ENCODE data around the gene RTL9.
"Not testable (repeated sequence)": the region's sequence is repeated elsewhere in the genome, so short reads cannot be mapped to it uniquely, and the experiment has no call there.

Gene RTL9

DNA sequence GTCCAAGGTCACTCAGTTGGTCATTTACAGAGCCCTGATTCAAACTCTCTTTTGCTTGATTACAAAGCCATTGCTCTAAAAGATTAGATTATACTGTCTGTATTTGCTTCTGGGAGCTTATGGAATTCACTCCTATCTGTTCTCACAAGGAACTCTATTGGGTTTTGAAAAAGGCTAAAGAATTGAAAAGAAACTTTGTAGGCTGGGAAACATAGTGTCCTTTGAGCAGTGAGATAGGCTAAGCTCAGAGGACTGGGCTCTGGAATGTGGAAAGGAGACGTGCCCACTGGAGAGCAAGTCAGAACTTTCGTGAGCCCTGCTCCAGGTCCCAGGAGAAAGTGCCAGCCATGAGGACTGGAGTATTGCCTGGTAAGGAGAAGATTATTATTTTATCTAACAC lies at the start of gene RTL9:
RTL9 (plus strand) TSS at position 301 of the 400 bp plus-strand sequence. CDS start 91,770 bp downstream, outside the sequence.
- DNase-seq, result no peak

DNA sequence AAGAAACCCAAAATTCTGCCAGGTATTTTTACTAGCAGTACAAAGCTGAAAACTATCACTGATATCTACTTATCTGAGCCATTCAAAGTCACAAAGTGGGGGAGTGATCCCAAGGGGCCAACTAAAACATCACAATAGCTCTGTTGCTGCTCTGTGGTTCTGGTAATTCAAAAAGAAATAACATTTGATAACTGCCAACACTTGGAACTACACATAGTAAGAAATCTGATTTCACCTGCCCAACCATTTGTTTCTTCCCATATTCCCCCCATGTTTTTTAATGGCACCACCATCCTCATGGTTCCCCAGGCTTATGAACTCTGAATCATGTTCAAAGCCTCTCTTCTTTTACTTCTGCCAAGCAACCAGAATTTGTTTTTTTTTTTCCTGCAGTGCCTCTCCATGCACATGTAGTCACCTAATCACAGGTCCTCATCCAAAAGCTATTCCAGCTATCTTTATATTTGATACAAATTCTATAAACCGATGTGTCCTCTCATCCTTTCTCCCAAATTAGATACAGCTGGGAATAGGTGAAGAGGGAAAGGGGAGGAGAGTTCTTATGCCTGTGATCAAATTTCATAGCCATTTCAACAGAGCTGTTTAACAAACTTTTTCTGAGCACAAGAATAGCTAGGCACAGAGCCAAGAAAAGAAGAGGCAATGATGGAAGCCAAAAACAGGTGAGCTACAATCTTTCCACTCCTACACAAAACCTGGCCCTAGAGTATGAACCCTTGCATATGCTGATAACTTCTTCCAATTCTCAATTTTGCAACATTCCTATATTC lies 48.5 kb upstream of the RTL9 start:
- no peak for DNase-seq

DNA sequence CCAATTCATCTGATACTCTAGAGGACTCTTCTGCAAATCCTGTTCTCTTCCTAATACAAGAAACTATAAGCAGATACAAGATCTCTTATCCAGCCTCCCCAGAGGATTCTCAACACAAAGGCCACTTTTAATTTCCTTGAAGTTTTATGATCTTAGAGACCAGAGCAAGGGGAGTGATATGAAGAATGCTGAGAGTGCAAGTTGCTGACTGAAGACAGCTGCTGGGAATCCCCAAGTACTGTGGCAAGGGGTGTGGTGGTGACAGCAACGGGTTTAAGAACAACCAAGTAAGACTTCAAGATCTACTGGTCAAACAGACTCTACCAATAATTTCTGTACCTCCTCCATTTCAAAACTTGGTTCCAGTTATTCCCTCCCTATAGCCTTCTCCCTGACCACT lies 47.8 kb upstream of the RTL9 start:
- DNase-seq, result no peak

DNA sequence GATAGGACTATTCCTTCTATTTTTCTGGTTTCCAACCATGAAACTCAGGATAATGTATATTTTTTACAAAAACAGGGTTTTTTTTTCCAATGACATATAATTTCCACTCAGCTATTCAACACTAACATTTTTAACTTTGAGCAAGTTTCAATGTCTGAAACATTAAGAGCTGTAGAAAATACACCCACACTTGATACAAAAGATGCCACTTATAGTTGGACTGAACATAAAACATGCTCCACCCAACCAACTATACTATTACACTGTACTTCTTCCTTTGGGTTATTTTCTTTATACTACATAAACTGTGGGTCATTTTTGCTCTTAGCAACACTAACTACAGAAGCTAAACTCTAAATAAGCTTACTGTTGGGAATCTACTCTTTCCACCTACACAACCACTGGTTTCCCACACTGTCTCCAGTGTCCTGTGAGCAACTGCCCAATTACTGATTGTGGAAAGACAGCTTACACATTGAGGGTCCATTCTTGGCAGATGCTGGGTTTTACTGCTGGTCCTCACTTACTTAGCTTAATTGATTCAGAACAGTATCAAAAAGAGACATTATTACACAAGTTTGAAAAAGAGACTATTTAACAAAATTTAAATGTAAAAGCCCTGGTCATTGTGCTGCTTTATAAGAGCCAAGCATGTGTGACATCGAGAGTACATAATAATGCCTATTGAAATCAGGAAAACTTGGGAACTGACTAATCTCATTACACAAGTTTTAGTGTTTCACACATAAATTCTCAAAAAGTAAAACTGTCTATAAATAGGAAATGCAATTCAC lies 47.0 kb upstream of the RTL9 start:
- no peak for DNase-seq

DNA sequence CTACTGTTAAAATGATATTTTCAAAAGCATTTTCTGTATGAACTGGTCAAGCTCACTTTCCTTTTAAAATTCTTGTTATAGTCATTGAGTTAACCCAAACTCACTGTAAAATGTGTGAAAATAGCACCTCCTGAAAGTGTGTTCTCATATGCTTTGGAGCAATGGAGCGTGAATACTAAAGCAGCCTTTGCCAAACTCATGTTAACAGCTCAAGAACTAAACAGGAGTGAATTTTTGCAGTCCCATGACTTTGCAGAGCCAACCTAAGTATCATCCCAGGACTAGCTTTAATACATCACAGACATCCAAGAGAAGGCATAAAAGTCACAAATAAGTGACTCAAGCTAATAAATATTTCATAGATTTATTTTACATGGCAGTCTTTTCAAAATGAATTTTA lies 43.1 kb upstream of the RTL9 start:
- no peak for DNase-seq

DNA sequence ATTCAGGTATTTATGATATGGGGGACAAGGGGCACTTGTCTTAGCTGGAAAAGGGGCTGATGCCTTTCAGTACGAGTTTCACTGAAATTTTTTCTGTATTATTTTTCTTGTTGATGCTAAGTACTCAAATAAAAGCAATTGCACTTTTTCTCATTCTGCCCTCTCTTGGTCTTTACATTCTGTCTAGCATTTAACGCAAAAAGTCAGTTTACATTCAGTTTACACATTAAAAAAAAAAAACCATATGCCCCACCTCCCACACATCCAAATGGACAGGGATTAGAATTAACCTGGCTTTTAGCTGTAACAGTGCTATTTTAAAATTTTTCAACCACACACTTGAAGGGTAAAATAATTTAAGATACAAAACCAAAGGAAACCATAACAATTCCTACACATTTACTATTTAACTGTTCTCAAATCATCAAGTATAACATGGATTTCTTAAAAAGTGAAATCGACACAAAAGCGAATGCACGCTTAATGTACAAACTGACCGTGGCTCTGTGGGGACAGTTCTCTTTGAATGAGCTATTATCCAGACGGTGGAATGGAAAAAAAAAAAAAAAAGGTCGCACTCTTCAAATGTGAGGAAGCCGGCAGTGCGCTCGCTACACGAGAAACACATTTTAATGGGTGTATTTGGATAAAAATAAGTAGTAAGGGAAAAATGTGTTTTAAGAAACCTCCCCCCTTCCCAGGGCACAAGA lies 42.1 kb upstream of the RTL9 start:
- peak in 1 of 2 experiments; percentile 8 for DNase-seq

DNA sequence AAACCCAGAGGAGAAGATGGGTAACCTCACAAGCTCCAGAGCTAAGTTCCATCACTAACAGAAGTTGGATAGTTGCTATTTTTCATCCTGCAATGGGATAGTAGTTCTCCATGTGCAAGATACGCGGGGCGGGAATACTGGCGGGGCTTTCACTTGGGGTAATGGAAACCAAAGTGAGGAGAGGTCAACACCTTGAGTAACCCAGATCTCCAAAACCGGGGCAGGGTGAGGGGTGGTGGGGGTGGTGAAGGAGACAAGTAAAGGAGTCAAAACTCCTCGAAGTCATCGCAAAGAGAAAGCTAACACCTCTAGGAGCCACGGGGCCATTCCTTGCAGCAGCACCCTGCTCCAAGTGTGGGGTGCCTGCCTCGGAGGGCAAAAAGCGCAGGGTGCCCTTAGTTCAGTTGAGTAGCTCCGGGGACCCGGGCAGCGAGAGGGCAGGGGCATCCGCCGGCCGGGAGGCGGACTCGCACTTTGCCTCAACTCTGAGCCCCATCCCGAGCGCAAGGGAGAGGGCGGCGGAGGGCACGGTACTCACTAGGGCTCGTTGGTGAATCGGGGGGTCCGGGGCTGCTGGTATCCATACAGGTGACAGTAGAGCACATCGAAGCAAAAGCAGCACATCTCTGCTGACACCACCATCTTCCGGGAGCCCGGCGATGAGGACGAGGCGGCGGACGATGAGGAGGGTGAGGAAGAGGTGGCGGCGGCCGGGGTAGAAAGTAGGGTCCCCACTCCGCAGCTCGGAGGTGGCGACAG lies 41.4 kb upstream of the RTL9 start:
- DNase-seq, result no peak

DNA sequence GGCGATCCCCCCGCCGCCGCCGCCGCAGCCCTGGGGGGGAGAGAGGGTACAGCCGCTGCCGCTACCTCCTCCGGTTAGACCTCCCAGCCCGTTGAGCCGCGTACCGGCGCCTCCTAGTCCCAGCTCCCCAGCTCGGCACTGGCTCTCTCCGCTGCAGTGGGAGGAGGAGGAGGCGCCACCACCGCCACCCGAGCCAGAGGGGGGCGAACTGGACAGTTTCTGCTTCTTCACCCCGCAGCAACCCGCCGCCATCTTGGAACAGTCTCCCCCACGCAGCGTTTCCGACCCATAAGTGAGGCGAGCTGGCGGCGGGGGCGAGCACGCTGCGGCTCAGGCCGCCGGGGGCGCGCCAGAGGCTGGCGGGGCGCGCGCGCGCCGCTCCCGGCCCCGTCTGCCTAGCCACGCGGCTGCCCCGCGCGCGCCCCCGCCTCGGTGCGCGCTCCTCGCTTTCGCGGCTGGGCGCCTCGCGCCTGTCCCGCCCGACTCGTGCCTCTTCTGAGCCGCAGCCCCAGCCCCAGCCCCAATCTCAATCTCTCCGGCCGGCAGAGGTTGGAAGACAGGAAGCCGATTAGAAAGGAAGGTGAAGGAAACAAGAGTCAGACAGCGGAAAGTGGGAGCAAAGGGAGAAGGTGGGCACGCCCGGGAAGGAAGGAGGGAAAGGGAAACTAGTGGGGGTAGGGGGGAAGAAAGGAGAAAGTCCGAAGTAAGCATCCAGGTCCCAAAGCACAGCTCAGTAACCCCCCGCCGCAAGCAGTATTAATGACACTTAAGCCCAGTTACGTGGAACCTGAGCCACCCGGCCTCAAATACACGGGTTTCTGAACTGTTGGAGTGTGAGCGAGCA lies 40.6 kb upstream of the RTL9 start, which contains the start of gene AMMECR1:
AMMECR1 (minus strand) TSS at position 266 of the 844 bp plus-strand sequence; CDS start at position 252, 14 bp downstream.
- peak; percentile 48 to 55 for DNase-seq

DNA sequence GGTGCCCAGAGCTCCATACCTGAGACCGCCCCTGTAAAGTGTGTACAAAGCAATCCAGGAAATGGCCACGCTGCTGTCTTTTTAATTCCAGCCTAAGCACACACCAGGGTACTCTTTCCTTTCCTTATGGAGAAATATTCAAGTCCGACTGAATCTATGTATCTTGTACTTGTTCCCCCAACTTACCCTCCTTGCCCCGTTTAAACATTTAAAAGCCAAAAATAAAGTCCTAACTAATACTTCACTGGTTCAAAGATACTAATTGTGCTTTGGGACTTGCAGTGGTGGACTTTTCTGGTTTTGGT lies 40.0 kb upstream of the RTL9 start:
- DNase-seq, result peak; percentile 2 to 9

DNA sequence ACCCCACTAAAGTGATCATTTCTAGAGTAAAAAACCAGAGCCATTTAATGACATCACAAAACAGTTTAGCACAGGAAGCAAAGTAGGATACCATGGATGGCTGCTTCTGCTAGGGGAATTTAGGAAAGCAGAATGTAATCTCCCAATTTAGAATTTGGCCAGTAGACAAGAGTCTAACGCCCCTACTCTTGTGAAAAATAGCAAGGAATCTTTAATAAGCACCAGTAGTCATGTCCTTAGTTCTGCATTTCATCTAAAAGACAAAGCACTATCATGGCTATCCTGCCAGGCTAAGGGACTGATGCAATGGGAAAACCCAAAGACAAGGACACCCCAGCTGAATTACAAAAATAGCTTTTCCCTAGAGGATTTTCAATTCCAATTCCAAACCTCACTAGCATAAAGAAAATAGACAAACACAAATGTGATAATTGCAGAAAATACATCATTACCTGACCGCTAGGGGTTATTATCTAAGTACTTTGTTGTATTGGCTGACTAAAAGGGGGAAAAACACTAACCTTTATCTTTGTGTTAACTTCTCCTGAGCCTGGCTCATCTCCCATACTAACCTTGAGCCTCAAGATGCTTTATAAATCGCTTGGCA lies 38.2 kb upstream of the RTL9 start:
- DNase-seq, result no peak

DNA sequence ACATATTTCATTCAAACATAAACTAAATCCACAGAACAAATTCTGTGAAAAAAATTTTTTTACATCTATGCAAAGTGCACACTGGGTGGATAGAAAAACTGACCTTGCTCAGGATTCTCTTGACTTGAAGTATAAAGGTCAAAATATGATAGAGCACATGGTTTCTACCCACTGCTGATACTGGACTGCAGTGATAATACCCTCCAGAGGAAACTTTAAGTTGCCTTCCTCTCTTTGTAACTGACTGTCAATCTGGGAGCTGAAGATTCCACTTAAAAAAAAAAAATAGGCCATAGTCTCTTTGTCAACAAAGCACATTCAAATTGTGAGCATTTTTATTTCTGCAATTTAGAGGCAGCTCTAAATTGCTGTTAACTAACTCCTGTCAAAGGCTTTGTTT lies 37.6 kb upstream of the RTL9 start:
- DNase-seq, result no peak

DNA sequence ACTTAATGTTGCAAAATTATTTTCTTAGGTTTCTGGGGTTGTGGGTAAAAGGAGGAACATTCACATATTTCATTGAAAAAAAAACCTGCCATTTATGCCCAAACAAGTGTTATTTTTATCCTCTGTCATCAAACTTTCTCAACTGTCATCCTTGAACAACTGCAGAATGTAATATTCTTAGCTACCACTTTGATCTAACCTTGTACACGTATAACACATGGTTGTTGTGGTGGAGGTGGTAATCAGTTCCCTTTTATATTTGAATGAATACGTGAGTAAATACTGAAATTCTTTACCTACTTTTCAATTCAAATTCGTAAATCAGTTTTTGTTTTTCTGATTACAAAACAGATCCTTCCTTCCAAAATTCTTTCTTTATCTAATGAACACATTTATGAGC lies 37.0 kb upstream of the RTL9 start:
- DNase-seq, result no peak

DNA sequence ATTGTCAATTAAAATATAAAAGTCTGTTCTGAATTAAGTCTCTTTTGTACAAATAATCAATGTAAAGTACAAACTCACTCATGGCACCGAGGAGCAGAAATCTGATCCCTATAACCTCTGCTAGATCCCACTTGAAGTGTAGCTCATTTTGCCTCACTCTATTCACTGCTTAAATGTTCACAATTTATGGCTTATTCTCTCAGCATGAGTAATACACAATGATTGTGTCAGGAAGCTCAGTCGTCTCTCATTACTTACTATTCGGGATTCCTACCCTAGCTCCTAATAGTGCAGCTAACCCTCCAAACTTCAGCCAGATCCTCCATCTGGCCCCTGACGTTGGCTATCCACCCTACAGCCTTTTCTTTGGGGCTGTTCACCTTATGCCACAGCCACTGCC lies 36.0 kb upstream of the RTL9 start:
- DNase-seq, result no peak

DNA sequence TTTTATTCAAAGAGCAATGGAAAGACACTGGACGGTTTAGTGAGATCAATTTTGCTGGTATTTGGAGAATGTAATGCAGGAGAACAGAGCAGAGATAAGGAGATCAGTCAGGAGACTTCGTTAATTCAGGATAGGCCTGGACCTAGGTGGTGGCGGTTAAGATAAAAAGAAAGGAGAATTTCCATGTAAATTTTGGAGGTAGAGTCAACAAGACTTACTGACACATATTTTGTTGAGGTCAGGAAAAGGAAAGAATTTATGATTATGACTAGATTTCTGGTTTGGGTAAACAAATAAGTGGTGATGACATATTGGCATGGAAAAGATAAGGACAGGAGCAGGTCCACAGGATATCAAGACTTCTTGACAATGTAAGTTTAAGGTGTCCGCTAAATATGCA lies 31.9 kb upstream of the RTL9 start:
- no peak for DNase-seq

DNA sequence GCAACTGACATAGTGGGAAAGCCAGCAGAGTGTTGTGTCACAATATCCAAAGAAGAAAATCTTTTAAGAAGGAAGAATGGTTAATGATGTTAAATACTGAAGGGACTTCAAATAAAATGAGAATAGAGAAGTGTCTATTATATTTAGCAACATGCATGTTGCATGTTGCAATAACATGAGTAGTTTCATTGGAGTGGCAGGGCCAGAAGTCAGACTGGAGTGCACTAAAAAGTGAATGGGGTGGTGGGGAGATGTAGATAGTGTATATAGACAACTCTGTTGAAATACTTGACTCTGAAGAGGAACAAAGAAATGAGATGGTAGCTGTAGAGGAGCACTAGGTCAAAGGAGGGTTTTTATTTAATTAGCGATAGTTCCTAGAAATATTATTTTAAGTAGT lies 31.3 kb upstream of the RTL9 start:
- DNase-seq, result no peak

DNA sequence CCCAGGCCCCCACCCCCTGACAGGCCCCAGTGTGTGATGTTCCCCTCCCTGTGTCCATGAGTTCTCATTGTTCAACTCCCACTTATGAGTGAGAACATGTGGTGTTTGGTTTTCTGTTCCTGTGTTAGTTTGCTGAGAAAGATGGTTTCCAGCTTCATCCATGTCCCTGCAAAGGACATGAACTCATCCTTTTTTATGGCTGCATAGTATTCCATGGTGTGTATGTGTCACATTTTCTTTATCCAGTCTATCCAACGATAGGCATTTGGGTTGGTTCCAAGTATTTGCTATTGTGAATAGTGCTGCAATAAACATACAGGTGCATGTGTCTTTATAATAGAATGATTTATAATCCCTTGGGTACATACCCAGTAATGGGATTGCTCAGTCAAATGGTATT lies 30.0 kb upstream of the RTL9 start:
- DNase-seq, result not testable (repeated sequence)

DNA sequence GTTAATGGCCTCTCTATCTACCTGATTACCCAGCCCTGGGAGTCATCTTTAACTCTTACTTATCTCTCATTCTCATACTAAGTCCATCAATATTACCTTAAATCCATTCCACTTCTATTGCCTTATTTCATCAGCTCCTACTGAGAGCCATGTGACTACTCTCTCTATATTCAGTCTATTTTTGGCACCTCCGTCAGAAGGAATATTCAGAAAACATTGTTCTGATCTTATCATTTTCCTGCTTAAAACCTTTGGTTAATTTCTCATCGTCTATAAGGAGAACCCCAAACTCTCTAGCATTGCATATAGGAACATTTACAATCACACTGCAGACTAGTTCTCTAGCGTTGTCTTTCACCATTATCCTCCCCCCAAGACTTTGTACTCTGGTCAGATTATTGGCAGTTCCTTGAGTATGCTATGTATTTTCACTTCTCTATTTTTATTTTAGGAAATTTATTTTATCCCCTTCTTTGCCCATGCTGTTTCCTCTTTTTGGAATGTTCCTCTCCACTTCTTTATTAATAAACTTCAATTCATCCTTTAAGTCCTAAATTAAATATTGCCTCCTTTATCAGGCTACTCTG lies 27.1 kb upstream of the RTL9 start:
- DNase-seq, result no peak

DNA sequence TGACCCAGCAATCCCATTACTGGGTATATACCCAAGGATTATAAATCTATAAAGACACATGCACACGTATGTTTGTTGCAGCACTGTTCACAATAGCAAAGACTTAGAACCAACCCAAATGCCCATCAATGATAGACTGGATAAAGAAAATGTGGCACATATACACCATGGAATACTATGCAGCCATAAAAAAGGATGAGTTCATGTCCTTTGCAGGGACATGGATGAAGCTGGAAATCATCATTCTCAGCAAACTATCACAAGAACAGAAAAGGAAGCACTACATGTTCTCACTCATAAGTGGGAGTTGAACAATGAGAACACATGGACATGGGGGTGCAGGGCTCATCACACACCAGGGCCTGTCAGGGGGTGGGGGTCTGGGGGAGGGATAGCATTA lies 25.2 kb upstream of the RTL9 start:
- DNase-seq, result not testable (repeated sequence)

DNA sequence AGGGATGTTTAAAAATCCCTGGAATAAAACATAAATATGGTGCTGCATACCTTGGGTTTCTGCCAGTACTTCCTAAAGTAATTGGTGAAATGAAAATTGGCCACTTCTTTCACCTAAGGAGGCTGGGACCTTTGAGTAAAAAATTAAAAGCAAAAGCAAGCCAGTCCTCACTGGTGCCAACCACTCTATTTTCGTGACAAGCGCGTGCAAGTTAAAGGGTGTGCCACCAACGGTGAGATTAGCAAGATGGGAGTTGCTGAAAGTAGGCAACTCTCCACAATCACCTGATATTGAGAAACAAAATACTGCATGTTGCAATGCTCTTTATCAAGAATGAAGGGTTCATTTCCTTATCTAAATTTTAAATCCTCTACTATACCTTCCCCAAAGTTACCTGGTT lies 19.7 kb upstream of the RTL9 start:
- DNase-seq, result no peak

DNA sequence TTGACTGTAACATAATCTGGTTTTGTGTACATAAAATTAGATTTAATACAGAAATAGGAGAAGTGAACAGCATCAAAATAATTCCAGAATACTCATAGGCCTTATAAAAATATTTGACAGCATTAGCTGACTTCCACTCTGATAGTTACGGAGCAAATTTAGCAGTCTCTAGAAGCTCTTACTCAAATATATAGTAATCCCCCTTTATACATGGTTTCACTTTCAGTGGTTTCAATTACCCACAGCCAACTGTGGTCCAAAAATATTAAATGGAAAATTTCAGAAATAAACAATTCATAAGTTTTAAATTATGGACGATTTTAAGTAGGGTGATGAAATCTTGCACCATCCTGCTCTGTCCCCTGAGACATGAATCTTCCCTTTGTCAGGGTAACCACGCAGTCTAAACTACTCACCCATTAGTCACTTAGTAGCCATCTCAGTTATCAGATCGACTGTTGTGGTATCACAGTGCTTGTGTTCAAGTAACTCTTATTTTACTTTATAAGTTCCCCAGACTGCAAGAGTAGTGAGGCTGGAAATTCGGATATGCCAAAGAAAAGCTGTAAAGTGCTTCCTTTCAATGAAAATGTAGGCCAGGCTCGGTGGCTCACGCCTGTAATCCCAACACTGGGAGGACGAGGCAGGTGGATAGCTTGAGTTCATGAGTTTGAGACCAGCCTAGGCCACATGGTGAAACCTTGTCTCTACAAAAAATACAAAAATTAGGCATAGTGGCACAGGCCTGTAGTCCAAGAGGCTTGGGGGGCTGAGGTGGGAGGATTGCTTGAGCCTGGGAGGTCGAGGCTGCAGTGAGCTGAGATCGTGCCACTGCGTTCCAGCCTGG lies 17.2 kb upstream of the RTL9 start:
- DNase-seq, result no peak
